Measurements from ENCODE around the gene KAT2A. TPM values are rescaled to one million over a fixed set of nuclear protein-coding genes. Genes with fewer than 3 reads are reported as not detected.

KAT2A gene
- total and polyA plus RNA-seq, 9 of the 15 experiments (the other 6 are each of a cell fraction or from before 2014, with no cell fraction given): 1.5 to 80.4 (median 31.9) TPM

GRCh38 chr17:42087042-42087701 is 34.0 kb downstream of the KAT2A start (continued):
- TF ChIP-seq HSF4 (CRISPR knock-in tag; IDR thresholded peaks at IDR 0.05; ENCODE audit: borderline replicate concordance): no peak
- TF ChIP-seq, protein P1, sequence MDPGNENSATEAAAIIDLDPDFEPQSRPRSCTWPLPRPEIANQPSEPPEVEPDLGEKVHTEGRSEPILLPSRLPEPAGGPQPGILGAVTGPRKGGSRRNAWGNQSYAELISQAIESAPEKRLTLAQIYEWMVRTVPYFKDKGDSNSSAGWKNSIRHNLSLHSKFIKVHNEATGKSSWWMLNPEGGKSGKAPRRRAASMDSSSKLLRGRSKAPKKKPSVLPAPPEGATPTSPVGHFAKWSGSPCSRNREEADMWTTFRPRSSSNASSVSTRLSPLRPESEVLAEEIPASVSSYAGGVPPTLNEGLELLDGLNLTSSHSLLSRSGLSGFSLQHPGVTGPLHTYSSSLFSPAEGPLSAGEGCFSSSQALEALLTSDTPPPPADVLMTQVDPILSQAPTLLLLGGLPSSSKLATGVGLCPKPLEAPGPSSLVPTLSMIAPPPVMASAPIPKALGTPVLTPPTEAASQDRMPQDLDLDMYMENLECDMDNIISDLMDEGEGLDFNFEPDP (CRISPR knock-in tag; IDR thresholded peaks at IDR 0.05): no peak
- TF ChIP-seq MAFG (tag; conservative IDR thresholded peaks at IDR 0.05): peak; percentile 55; the same call in 1 of the 2 replicates
- no peak for TF ChIP-seq SP2 (IDR thresholded peaks at IDR 0.05; ENCODE audit: extremely low read depth, low read depth, low read length, poor library complexity, severe bottlenecking)
- no peak for TF ChIP-seq ZNF75A (CRISPR knock-in tag; IDR thresholded peaks at IDR 0.05)
- peak; percentile 52 for TF ChIP-seq TAL1 (IDR thresholded peaks at IDR 0.05)
- no peak for TF ChIP-seq ZNF121 (CRISPR knock-in tag; conservative IDR thresholded peaks at IDR 0.05)
- peak; percentile 73; the same call in 1 of the 2 replicates for TF ChIP-seq MECOM (CRISPR knock-in tag; IDR thresholded peaks at IDR 0.05)
- TF ChIP-seq, protein P2, sequence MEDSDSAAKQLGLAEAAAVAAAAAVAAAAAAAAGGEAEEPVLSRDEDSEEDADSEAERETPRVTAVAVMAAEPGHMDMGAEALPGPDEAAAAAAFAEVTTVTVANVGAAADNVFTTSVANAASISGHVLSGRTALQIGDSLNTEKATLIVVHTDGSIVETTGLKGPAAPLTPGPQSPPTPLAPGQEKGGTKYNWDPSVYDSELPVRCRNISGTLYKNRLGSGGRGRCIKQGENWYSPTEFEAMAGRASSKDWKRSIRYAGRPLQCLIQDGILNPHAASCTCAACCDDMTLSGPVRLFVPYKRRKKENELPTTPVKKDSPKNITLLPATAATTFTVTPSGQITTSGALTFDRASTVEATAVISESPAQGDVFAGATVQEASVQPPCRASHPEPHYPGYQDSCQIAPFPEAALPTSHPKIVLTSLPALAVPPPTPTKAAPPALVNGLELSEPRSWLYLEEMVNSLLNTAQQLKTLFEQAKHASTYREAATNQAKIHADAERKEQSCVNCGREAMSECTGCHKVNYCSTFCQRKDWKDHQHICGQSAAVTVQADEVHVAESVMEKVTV (CRISPR knock-in tag; IDR thresholded peaks at IDR 0.05): no peak
- TF ChIP-seq ZBTB8A (IDR thresholded peaks at IDR 0.05; ENCODE audit: partially characterized antibody): no peak
- TF ChIP-seq TAF1 (IDR thresholded peaks at IDR 0.05; ENCODE audit: control insufficient read depth, extremely low read depth, insufficient read depth, low read length, severe bottlenecking): no peak
- TF ChIP-seq NCOA1 (IDR thresholded peaks at IDR 0.05; ENCODE audit: low read depth): no peak
- TF ChIP-seq TCF3 (CRISPR knock-in tag; IDR thresholded peaks at IDR 0.05): peak; percentile 63
- TF ChIP-seq XRCC5 (IDR thresholded peaks at IDR 0.05; ENCODE audit: low read depth, low read length): no peak
- TF ChIP-seq HEY1 (CRISPR knock-in tag; IDR thresholded peaks at IDR 0.05; ENCODE audit: borderline replicate concordance): no peak
- TF ChIP-seq JUND (IDR thresholded peaks at IDR 0.05; ENCODE audit: borderline replicate concordance, low read depth, low read length): 0 out of 2 replicates have a peak, but pooled peaks have one; percentile 13
- TF ChIP-seq JUND (tag; IDR thresholded peaks at IDR 0.05; ENCODE audit: borderline replicate concordance, low read depth, low read length): peak; percentile 30; the same call in 1 of the 3 replicates
- no peak; the same call in 1 of the 2 replicates for TF ChIP-seq MTA1 (IDR thresholded peaks at IDR 0.05; ENCODE audit: borderline replicate concordance)
- no peak for TF ChIP-seq HDAC8 (tag; IDR thresholded peaks at IDR 0.05)
- no peak for TF ChIP-seq STAG1 (CRISPR knock-in tag; IDR thresholded peaks at IDR 0.05; ENCODE audit: borderline replicate concordance)
- TF ChIP-seq ZNF398 (CRISPR knock-in tag; IDR thresholded peaks at IDR 0.05): no peak
- no peak for TF ChIP-seq KDM5B (IDR thresholded peaks at IDR 0.05; ENCODE audit: insufficient replicate concordance, low read depth, low read length)
- TF ChIP-seq SAP30 (IDR thresholded peaks at IDR 0.05; ENCODE audit: borderline replicate concordance, insufficient read depth, low read depth, low read length, poor library complexity, severe bottlenecking): no peak
- no peak for TF ChIP-seq SMAD3 (CRISPR knock-in tag; conservative IDR thresholded peaks at IDR 0.05)
- TF ChIP-seq KHSRP (IDR thresholded peaks at IDR 0.05): no peak
